Thyroid gland (tissue), 4 donors: ENCODE data around the gene ZNF598. TPM values are rescaled to one million over a fixed set of nuclear protein-coding genes. Genes with fewer than 3 reads are reported as not detected.

Source experiments
- DNase-seq, 2 donors: peaks; one replicate each; pipeline ENCODE4 v3.0.0-alpha.2; 2019
- H3K27ac ChIP-seq, 3 donors: fragments of 200-600 bp; sonication (generic); 1 replicate in 2 of 3; 2 replicates in 1 of 3; pipeline ENCODE4 v1.5.1; 2016 to 2019; ENCODE audit warnings: mild to moderate bottlenecking in 1 of 3, moderate library complexity in 1 of 3
- H3K27me3 ChIP-seq: fragments of 200-600 bp; sonication (generic); one replicate; pipeline ENCODE4 v1.5.1; 2019
- H3K36me3 ChIP-seq, 2 donors: fragments of 200-600 bp; sonication (generic); one replicate each; pipeline ENCODE4 v1.5.1; 2016 to 2019
- H3K4me1 ChIP-seq, 2 donors: fragments of 200-600 bp; sonication (generic); one replicate each; pipeline ENCODE4 v1.5.1; 2017 to 2019
- H3K4me3 ChIP-seq, 3 donors: fragments of 200-600 bp; sonication (generic); replicated peaks in 1 of 3; 1 replicate in 2 of 3; 2 replicates in 1 of 3; pipeline ENCODE4 v1.5.1; 2016; ENCODE audit warnings: mild to moderate bottlenecking in 1 of 3
- H3K9me3 ChIP-seq: fragments of 200-600 bp; sonication (generic); one replicate; pipeline ENCODE4 v1.5.1; 2017
- CTCF ChIP-seq, 6 experiments: fragments of 200-600 bp in 3 of 6; fragments of 450-650 bp in 3 of 6; sonication (generic) in 3 of 6; IDR thresholded peaks; one replicate each; pipeline ENCODE4 v1.5.1; 2016 to 2019; ENCODE audit warnings: antibody characterized with exemption in 6 of 6, mild to moderate bottlenecking in 2 of 6, inconsistent platforms in 1 of 6, moderate library complexity in 1 of 6
- POLR2A ChIP-seq, 2 donors: fragments of 450-650 bp; IDR thresholded peaks; one replicate each; pipeline ENCODE4 v1.6.1; 2017; ENCODE audit warnings: antibody characterized with exemption in 2 of 2, mild to moderate bottlenecking in 2 of 2, moderate library complexity in 1 of 2
- WGBS, 2 donors: methylation state at CpG; one replicate each; pipeline ENCODE4 v1.1.5; 2017; 5-methylcytosine and 5-hydroxymethylcytosine counted together
- intact Hi-C: fragments of 100-400 bp; cut with DNase I; formaldehyde crosslinking; loops from one replicate; pipeline ENCODE4 v1.15.1; 2023
- total RNA-seq, 4 donors: library from RNA; depleted of rRNA; stranded (reverse); fragments of >200 nt; gene quantifications; one replicate each; pipeline ENCODE4 v1.2.3, GENCODE V29; 2016

The ZNF598 gene
- total RNA-seq, 4 donors from 2014 or later = 19.0 to 38.4 (median 27.4) TPM

- intact Hi-C loops = no loop called here
- 66 to 85% methylated on average over 8 to 12 of the region's 19 CpGs for WGBS, 2 donors
- H3K4me3 ChIP-seq = no peak overlapping the region
- H3K9me3 ChIP-seq = no peaks in the 10 kb centered on the region
- peak; percentile 90 to 93 for DNase-seq
- peaks cover 16 to 32% of the 10 kb centered on the region in 2 donors for H3K4me1 ChIP-seq
- peaks cover 10 to 18% of the 10 kb centered on the region in 2 donors for H3K36me3 ChIP-seq
- peak in 5 of 6 experiments; percentile 34 to 77 (median 72) for TF ChIP-seq CTCF (IDR thresholded peaks at IDR 0.05)
- TF ChIP-seq POLR2A (IDR thresholded peaks at IDR 0.05) = peak in 1 of 2 donors; percentile 24
- H3K27ac ChIP-seq = peak overlapping the region; percentile 74 to 78 (median 75)
- H3K27me3 ChIP-seq = no peaks in the 10 kb centered on the region
These were observed 47.2 kb upstream of the ZNF598 start for GRCh38 chr16:2056681-2057407.

- peak in 1 of 6 experiments; percentile 8 for TF ChIP-seq CTCF (IDR thresholded peaks at IDR 0.05)
- TF ChIP-seq POLR2A (IDR thresholded peaks at IDR 0.05) = no peak
- intact Hi-C loops = no loop called here
- Histone ChIP-seq H3K4me3 (no peak overlapping the region), H3K27me3 (no peaks in the 10 kb centered on the region), H3K36me3 (peaks cover 10 to 18% of the 10 kb centered on the region in 2 donors), H3K27ac (peak overlapping the region in 2 of 3 donors; percentile 75 to 78), H3K9me3 (no peaks in the 10 kb centered on the region), H3K4me1 (peaks cover 16 to 32% of the 10 kb centered on the region in 2 donors)
- WGBS, 2 donors = 85 to 89% methylated on average over 11 to 13 of the region's 15 CpGs
- no peak for DNase-seq
These were observed 46.5 kb upstream of the ZNF598 start for GRCh38 chr16:2056077-2056476.

- intact Hi-C loops = no loop called here
- peak; percentile 83 to 86 for DNase-seq
These were observed 45.1 kb upstream of the ZNF598 start for GRCh38 chr16:2054543-2055245.

GRCh38 chr16:2053897-2054296 lies 44.3 kb upstream of the ZNF598 start:
- no peaks in the 10 kb centered on the region for H3K9me3 ChIP-seq
- H3K36me3 ChIP-seq = peaks cover 10 to 20% of the 10 kb centered on the region in 2 donors
- intact Hi-C loops = no loop called here
- 91 to 96% methylated on average over 12 to 14 of the region's 17 CpGs for WGBS, 2 donors
- TF ChIP-seq POLR2A (IDR thresholded peaks at IDR 0.05) (no peak), CTCF (IDR thresholded peaks at IDR 0.05) (no peak)
- H3K27me3 ChIP-seq = no peaks in the 10 kb centered on the region
- H3K4me3 ChIP-seq = no peak overlapping the region
- no peak for DNase-seq
- peak overlapping the region in 1 of 3 donors; percentile 10 for H3K27ac ChIP-seq
- H3K4me1 ChIP-seq = peaks cover 16 to 35% of the 10 kb centered on the region in 2 donors

More at GRCh38 chr16:2054543-2055245, 45.1 kb upstream of the ZNF598 start:
- Histone ChIP-seq H3K27ac (peak overlapping the region in 2 of 3 donors; percentile 17 to 50), H3K36me3 (peaks cover 10 to 20% of the 10 kb centered on the region in 2 donors), H3K4me1 (peaks cover 16 to 32% of the 10 kb centered on the region in 2 donors), H3K4me3 (no peak overlapping the region), H3K9me3 (no peaks in the 10 kb centered on the region), H3K27me3 (no peaks in the 10 kb centered on the region)
- TF ChIP-seq POLR2A (IDR thresholded peaks at IDR 0.05) (no peak), CTCF (IDR thresholded peaks at IDR 0.05) (no peak)
- WGBS, 2 donors = 73 to 85% methylated on average over 10 to 12 of the region's 29 CpGs
